ENCODE results near the gene ROBO2. TPM values are rescaled to one million over a fixed set of nuclear protein-coding genes. Genes with fewer than 3 reads are reported as not detected.
A peak's percentile ranks its signal among the peaks of the same experiment; 100 is the strongest.

Gene ROBO2
- total RNA-seq, 1 donor from 2014 or later, result 3.9 TPM

DNA sequence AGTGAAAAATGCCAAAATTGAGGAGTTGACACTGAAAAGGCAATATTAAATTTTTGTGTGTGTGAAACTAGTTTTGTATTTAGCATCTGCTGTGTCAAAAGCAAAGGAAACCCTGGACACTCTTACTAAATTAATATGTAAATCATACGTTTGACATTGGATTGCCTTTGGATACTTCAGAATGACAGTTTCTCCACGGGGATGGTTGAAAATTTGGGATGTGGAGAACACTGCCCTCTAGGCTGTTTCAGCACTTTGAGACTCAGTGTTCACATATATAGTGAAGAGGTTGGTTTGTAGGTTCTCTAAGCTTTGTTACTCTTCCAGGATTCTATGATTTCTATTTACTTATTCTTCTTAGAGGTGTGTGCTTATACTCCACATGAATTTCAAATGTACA lies 3.0 kb downstream of the ROBO2 start:
- DNase-seq (ENCODE audit: low read depth), result no peak
- TF ChIP-seq, protein P1, sequence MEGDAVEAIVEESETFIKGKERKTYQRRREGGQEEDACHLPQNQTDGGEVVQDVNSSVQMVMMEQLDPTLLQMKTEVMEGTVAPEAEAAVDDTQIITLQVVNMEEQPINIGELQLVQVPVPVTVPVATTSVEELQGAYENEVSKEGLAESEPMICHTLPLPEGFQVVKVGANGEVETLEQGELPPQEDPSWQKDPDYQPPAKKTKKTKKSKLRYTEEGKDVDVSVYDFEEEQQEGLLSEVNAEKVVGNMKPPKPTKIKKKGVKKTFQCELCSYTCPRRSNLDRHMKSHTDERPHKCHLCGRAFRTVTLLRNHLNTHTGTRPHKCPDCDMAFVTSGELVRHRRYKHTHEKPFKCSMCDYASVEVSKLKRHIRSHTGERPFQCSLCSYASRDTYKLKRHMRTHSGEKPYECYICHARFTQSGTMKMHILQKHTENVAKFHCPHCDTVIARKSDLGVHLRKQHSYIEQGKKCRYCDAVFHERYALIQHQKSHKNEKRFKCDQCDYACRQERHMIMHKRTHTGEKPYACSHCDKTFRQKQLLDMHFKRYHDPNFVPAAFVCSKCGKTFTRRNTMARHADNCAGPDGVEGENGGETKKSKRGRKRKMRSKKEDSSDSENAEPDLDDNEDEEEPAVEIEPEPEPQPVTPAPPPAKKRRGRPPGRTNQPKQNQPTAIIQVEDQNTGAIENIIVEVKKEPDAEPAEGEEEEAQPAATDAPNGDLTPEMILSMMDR (IDR thresholded peaks at IDR 0.05; ENCODE audit: insufficient read depth, low read length, poor library complexity, severe bottlenecking), result peak; percentile 42
- H3K4me3 ChIP-seq (ENCODE audit: low read depth, low read length), result no peak overlapping the region
- peaks cover 5% of the 10 kb centered on the region for H3K27me3 ChIP-seq (ENCODE audit: control insufficient read depth, insufficient read depth, low read length)
- no peaks in the 10 kb centered on the region for H3K36me3 ChIP-seq (ENCODE audit: control insufficient read depth, insufficient read depth, low read length)

DNA sequence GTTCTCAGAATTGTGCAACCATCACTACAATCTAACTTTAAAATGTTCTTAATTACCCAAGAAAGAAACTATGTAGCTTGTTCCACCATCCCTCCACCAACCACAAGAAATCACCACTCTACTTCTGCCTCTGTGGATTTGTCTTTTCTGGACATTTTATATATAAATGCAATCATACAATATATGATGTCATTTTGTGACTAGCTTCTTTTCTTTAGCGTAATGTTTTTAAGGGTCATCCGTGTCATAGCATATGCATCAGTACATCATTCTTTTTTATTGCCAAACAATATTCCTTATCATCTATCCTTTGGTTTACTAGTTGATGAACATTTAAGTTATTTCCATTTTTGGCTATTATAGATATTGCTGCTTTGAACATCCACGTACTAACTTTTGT lies 5.8 kb downstream of the ROBO2 start:
- TF ChIP-seq, protein P1 (IDR thresholded peaks at IDR 0.05; ENCODE audit: insufficient read depth, low read length, poor library complexity, severe bottlenecking), result no peak
- DNase-seq (ENCODE audit: low read depth), result no peak
- H3K4me3 ChIP-seq (ENCODE audit: low read depth, low read length), result no peak overlapping the region
- peaks cover 5% of the 10 kb centered on the region for H3K27me3 ChIP-seq (ENCODE audit: control insufficient read depth, insufficient read depth, low read length)
- no peaks in the 10 kb centered on the region for H3K36me3 ChIP-seq (ENCODE audit: control insufficient read depth, insufficient read depth, low read length)

DNA sequence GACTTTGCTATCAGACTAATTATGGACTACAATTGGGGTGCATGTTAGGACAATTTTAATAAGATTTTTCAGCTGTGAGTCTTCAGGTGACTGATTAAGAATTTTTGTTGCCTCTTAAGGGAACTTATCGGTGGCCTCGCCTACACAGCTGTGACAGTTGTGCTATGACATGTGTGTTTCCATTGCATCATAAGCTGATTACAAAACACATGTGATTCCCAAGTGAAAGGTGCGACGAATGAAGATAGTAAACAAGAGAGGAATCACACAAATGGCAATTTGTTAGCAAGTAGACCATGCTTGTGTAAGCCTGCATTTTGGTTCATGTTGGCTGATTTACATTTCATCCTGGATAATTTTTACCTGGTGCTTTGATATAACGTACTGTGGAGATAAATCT lies 8.3 kb downstream of the ROBO2 start:
- TF ChIP-seq, protein P1 (IDR thresholded peaks at IDR 0.05; ENCODE audit: insufficient read depth, low read length, poor library complexity, severe bottlenecking), result no peak
- H3K4me3 ChIP-seq (ENCODE audit: low read depth, low read length), result no peak overlapping the region
- H3K36me3 ChIP-seq (ENCODE audit: control insufficient read depth, insufficient read depth, low read length), result no peaks in the 10 kb centered on the region
- DNase-seq (ENCODE audit: low read depth), result no peak
- no peaks in the 10 kb centered on the region for H3K27me3 ChIP-seq (ENCODE audit: control insufficient read depth, insufficient read depth, low read length)

DNA sequence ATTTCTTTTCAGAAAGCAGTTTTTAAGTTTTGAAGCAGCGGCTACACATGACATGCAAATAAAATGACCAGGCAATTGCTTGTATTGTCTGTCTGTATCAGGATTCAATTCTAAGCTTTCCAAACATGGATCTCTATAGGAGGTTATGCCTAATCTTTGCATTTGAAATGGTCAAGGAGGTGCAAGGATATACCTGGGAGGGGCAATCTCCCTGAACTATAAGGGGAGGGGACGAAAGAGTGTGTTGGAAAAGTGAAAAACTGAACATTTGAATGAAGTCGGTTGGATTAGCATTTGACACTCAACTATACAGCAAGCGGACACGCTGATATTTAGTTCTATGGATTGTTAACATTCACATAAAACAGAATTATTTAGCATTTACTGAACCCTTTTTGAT lies 11.7 kb downstream of the ROBO2 start:
- no peak for DNase-seq (ENCODE audit: low read depth)
- H3K4me3 ChIP-seq (ENCODE audit: low read depth, low read length), result no peak overlapping the region
- H3K36me3 ChIP-seq (ENCODE audit: control insufficient read depth, insufficient read depth, low read length), result no peaks in the 10 kb centered on the region
- H3K27me3 ChIP-seq (ENCODE audit: control insufficient read depth, insufficient read depth, low read length), result no peaks in the 10 kb centered on the region
- TF ChIP-seq, protein P1 (IDR thresholded peaks at IDR 0.05; ENCODE audit: insufficient read depth, low read length, poor library complexity, severe bottlenecking), result no peak

DNA sequence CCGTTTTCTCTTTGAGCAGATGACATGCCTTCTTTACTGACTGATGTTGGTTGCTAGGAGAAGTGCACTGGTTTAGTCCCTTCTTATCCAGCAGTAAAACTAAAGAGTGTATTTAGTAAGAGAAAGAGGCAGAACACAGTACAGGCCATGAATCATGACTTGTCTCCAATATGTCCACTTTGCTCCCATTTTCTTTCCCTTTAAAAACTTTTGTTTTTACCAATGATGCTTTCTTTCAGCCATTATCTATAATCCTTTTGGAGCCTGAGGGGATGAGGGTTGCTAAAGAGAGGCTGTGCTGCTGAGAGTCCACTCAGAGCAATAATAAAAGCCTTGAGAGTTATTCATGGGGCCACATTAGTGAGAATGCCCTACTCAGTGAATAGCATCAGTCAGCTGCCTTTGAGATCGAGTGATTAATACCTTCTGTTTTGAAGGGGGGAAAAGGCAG lies 12.2 kb downstream of the ROBO2 start:
- no peak for DNase-seq (ENCODE audit: low read depth)
- H3K36me3 ChIP-seq (ENCODE audit: control insufficient read depth, insufficient read depth, low read length), result no peaks in the 10 kb centered on the region
- no peaks in the 10 kb centered on the region for H3K27me3 ChIP-seq (ENCODE audit: control insufficient read depth, insufficient read depth, low read length)

More for the DNA sequence above, 12.2 kb downstream of the ROBO2 start:
- TF ChIP-seq, protein P1 (IDR thresholded peaks at IDR 0.05; ENCODE audit: insufficient read depth, low read length, poor library complexity, severe bottlenecking), result no peak
- no peak overlapping the region for H3K4me3 ChIP-seq (ENCODE audit: low read depth, low read length)
